ENCODE results near the gene CRLF2. TPM values are rescaled to one million over a fixed set of nuclear protein-coding genes. Genes with fewer than 3 reads are reported as not detected.

The CRLF2 gene
- total RNA-seq, 4 donors from 2014 or later, result 1.1 TPM; not detected in 3

DNA sequence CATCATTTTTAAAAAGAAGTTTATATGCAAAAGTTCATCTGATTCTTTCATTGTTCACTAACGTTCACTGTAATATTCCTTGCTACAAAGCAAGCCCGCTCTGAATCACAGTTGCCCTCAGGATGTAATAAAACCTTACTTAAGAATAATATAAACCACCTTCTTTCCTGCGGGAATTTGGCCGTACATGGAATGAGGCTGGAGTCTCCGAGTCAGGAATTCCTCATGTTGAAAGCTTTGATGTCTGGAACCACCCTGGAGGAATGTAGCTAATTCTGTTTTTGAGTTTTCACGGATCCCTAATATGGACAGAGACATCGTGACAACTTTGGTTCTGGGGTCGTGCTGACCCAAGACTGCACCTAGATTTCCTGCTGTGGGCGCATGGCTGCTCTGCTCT, 58.5 kb downstream of the CRLF2 start:
- H3K4me3 ChIP-seq (ENCODE audit: low read depth, poor library complexity, severe bottlenecking), result no peak overlapping the region
- TF ChIP-seq CTCF (IDR thresholded peaks at IDR 0.05) (no peak), POLR2A (IDR thresholded peaks at IDR 0.05) (no peak)
- 13 to 17% methylated on average over 9 of the region's 9 CpGs for WGBS, 2 donors
- no peak for DNase-seq (ENCODE audit: low spot score in 2 of 2)
- intact Hi-C loops (cut with DNase I; ENCODE audit: low total_unique reads), result no loop called here

- intact Hi-C loops (cut with DNase I; ENCODE audit: low total_unique reads), result no loop called here
These were observed 60.4 kb downstream of the CRLF2 start for GRCh38 chrX:1152090-1152489.

DNA sequence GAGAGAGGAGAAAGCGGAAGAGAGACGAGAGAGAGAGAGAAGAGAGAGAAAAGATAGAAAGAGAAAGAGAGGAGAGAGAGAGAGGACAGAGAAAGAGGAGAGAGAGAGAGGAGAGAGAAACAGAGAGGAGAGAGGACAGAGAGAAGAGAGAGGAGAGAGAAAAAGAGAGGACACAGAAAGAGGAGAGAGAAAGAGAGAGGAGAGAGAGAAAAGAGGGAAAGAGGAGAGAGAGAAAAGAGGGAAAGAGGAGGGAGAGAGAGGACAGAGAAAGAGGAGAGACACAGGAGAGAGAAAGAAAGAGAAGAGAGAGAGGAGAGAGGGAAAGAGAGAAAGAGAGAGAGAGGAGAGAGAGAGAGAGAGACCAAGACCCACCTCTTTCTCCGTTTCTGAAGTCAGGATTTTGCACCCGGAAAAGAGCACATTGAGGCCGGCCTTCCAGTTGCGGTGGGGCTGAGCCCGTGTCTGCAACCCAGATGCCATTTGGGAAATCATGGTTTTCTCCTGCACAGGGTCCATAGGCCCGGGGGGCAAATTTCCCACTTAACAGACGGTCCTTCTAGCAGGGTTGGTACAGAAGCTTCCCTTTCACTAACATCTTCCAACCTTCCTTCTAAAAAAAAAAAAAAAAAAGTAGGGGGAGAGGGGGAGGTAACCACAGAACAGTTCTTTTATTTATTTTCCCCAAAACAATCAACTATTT, 60.9 kb downstream of the CRLF2 start:
- 27 to 33% methylated on average over 9 of the region's 9 CpGs for WGBS, 2 donors
- no peak overlapping the region for H3K4me3 ChIP-seq (ENCODE audit: low read depth, poor library complexity, severe bottlenecking)
- DNase-seq (ENCODE audit: low spot score in 2 of 2), result no peak
- intact Hi-C loops (cut with DNase I; ENCODE audit: low total_unique reads), result no loop called here
- TF ChIP-seq CTCF (IDR thresholded peaks at IDR 0.05), result no peak

More at GRCh38 chrX:1152090-1152489, 60.4 kb downstream of the CRLF2 start:
- TF ChIP-seq CTCF (IDR thresholded peaks at IDR 0.05) (no peak), POLR2A (IDR thresholded peaks at IDR 0.05) (no peak)
- no peak for DNase-seq (ENCODE audit: low spot score in 2 of 2)
- no peak overlapping the region for H3K4me3 ChIP-seq (ENCODE audit: low read depth, poor library complexity, severe bottlenecking)
- WGBS, 2 donors, result 39 to 40% methylated on average over 10 of the region's 10 CpGs

DNA sequence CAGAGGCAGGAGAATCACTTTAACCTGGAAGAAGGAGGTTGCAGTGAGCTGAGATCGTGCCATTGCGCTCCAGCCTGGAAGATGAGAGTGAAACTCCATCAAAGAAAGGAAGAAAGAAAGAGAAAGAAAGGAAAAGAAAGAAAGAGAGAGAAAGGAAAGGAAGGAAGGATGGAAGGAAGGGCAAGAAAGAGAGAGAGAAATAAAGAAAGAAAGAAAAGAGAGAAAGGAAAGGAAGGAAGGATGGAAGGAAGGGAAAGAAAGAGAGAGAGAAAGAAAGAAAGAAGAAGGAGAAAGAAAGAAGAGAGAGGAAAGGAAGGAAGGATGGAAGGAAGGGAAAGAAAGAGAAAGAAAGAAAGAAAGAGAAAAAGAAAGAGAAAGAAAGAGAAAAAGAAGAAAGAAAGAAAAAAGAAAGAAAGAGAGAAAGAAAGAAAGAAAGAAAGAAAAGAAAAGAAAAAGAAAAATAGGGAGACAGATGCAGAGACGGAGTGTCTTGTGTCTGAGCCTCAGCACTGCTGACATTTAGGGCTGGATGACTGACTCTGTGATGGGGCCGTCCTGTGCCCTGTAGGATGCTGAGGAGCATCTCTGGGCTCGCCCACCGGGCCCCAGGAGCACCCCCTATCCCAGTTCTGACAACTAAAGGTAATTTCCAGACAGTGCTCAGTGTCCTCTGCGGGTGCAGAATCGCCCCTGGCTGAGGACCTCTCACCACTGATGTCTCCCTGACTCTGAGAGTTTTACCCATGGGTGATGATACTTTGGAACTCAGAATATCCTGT, 61.7 kb downstream of the CRLF2 start:
- intact Hi-C loops (cut with DNase I; ENCODE audit: low total_unique reads), result no loop called here
- WGBS, 2 donors, result 69% methylated on average over 8 of the region's 8 CpGs
- H3K4me3 ChIP-seq (ENCODE audit: low read depth, poor library complexity, severe bottlenecking), result no peak overlapping the region
- TF ChIP-seq POLR2A (IDR thresholded peaks at IDR 0.05), result no peak
- TF ChIP-seq CTCF (IDR thresholded peaks at IDR 0.05), result no peak
- no peak for DNase-seq (ENCODE audit: low spot score in 2 of 2)

DNA sequence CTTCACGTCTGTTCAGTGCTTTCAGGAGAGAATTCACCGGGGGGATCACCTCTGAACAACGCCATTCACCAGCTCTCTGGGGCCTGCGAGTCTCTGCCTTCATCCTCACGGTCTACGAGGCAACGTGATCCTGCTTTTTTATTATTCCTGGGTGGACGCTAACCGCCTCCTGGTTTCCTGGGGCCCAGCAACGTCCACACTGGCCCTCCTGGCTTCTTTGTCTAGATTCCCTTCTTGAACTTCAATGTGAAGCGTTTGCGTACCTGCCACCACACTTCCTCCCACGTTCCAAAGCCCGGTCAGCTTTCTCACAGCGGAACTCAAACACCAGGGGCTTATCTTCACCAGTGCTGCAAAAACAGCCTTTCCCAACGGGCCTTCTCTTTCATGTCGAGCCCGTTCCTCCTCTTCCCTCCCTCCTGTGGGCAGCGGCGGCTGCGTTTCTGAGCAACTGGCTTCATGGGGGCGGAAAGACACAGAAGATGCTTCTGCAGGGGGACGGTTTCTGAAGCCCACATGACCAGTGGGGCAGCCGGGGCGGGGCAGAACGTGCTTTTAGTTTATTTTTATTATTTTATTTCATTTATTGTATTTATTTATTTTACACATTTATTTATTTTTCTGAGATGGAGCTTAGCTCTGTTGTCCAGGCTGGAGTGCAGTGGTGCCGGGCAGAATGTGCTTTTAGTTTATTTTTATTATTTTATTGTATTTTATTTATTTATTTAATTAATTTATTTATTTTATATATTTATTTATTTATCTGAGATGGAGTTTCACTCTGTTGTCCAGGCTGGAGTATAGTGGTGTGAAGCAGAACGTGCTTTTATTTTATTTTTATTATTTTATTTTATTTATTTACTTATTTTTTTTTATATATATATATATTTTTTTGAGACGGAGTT, 64.6 kb downstream of the CRLF2 start:
- intact Hi-C loops (cut with DNase I; ENCODE audit: low total_unique reads), result no loop called here
- WGBS, 2 donors, result 56 to 57% methylated on average over 29 of the region's 29 CpGs
- DNase-seq (ENCODE audit: low spot score in 2 of 2), result peak in 1 of 2 donors; percentile 67
- H3K4me3 ChIP-seq (ENCODE audit: low read depth, poor library complexity, severe bottlenecking), result no peak overlapping the region
- TF ChIP-seq CTCF (IDR thresholded peaks at IDR 0.05) (no peak), POLR2A (IDR thresholded peaks at IDR 0.05) (no peak)

Data from lower leg skin (tissue), 4 donors.